Stimulated activated naive CD4-positive, alpha-beta T cell treated with Interleukin-2 at 50 U/mL for 16 hours (primary cell): ENCODE results near the gene TRIM9.
"Not testable (repeated sequence)": the region's sequence is repeated elsewhere in the genome, so short reads cannot be mapped to it uniquely, and the experiment has no call there.

Experiments used
- DNase-seq: peaks from one replicate; lab custom pipeline; 2025; lab: John Stamatoyannopoulos, UW

Gene TRIM9

DNA sequence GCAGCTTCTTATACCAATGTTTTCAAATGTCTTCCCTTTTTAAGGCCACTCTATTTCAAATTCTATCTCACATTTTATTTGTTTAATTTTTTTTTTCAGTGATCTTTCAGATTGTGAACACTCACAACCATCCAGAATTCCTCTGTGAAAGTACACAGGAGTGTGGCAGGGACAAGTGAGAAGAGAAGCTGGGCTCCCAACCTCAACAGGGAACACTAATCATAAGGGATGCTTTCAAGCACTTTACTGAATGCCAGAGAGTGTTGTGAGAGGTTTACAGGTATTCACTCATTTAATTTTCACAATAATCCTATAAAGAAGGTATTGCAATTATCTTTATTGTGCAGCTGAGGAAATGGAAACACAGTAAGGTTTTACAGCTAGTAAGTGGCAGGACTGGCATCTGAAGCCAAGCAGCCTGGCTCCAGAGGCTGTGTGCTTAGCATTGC, 90.5 kb downstream of the TRIM9 start:
- DNase-seq: no peak

DNA sequence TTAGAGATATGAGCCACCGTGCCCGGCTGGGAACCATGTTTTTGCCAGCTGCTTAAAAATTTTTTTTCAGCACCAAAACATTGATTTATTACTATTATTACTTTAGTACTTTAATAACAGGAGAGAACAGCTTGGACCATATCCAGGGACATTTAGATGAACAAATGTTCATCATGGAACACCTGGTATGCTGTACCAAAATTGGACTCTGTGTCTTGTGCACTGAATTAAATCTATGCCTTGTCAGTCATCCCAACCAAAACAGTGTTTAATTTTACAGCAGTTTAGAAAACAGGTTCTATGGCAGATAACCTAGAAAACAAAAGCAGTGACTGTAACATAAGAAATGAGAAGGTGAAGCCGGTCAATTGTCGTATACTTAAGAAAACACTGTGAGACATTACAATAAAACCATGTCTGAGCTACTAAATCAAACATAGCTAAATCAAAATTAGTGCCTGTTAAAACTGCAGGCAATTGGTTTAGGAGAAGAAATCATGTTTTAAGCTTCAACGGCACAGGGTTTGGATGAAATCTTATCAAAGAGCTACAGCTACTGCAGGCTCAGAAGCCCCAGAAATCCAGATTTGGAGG, 92.4 kb downstream of the TRIM9 start:
- no peak for DNase-seq

DNA sequence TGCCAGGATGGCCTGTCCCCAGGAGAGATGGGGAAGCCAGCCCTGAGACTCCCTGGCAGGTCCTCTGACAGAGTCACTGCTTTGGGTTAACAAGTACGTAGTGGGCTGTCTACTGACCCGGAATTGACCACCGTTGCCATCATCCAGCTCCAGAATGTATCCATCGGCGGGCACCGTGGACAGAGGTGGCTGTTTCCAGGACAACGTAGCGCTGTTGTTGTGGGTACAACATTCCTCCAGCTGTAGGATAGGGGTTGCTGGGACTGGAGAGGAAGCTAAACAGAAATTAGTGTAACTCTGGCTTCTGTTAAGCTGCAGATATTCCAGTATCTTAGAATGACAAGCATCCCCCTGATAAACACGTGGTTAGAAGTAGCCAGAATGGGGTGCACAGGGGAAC, 94.3 kb downstream of the TRIM9 start:
- no peak for DNase-seq

DNA sequence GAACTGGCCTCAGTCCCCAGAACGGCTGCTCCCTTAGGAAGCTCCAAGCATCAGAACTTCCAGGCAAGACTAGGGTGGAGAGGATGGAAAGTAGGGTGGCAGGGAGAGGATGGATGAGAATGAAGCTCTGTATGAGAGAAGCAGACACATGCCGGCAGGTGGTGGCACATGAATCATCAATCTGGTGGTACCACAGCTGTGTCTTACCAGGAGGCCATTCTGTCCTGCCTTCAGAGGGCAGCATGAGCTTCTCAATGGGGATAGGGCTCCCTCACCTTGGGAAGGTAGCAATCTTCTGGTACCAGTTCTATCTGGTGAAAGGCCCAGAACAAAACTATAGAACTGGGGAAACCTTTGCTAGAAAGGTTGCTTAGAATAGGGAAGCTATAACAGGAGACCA, 95.2 kb downstream of the TRIM9 start:
- no peak for DNase-seq

DNA sequence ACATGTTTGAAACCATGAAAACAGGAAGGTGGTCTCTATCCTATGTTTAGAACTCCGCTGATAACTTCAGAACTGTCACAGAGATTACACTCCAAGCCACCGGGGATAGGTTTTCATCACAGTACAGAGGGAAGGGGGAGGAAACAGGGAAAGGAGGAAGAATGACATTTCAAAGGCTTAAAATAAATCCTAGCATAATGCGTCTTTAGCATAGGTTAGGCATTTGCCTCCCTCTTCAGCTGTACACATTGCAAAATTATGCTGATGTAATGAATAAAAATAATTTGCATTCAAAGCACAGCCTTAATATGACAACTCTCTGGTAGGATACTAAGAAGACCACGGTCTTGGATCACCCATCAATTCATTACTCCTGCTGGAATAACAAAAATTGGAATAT, 96.3 kb downstream of the TRIM9 start:
- no peak for DNase-seq

DNA sequence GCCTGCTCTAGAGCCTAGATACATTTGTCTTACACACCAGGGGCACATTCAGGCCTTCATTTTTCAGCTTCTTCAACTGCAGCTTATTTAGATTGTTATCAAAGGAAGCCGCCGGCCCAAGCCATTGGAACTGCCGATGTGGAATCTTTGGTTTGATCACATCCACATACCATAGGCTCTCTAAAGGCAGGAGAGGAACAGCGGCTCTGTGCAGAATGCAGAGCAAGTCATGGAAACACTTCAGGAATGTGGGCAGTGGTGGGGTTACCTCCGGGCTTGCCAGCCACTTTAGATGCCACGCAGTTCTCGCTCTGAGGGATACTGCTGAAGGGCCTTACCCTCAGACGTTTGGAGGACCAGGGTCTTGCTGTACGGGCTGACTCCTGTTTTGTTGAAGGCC, 97.2 kb downstream of the TRIM9 start:
- DNase-seq: no peak

DNA sequence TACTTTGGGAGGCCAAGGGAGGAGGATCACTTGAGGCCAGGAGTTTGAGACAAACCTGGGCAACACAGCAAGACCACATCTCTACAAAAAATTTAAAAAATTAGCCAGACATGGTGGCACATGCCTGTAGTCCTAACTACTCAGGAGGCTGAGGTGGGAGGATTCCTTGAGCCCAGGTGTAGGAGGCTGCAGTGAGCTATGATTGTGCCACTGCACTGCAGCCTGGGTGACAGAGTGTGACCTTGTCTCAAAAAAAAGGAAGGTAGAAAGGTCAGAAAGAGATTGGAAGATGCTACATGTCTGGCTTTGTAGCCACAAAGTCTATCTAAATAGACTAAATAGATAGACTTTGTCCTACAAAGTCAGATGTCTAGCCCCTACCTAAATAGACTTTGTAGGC, 100.7 kb downstream of the TRIM9 start:
- DNase-seq: not testable (repeated sequence)

DNA sequence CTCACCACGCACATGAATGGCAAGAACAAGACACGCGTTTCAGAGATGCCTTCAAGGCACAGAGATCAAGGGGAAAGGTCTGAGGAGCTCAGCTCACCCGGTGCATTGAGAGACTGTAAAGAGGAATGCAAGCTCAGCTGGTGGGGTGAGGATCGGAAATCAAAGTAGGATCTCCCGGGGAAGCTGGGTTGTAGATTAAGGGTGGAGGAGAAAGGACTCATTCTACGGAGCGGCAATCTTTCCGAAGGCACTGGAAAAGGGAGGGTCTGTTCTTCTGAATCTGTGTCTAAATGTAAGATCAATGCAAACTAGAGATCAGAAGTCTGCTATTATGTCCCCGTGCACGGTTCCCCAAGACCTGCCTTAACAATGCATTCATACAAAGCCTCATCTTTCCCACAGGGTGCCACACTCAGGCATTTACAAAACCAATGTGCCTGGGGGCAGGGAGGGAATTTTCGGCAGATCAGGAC, 109.0 kb downstream of the TRIM9 start:
- no peak for DNase-seq

DNA sequence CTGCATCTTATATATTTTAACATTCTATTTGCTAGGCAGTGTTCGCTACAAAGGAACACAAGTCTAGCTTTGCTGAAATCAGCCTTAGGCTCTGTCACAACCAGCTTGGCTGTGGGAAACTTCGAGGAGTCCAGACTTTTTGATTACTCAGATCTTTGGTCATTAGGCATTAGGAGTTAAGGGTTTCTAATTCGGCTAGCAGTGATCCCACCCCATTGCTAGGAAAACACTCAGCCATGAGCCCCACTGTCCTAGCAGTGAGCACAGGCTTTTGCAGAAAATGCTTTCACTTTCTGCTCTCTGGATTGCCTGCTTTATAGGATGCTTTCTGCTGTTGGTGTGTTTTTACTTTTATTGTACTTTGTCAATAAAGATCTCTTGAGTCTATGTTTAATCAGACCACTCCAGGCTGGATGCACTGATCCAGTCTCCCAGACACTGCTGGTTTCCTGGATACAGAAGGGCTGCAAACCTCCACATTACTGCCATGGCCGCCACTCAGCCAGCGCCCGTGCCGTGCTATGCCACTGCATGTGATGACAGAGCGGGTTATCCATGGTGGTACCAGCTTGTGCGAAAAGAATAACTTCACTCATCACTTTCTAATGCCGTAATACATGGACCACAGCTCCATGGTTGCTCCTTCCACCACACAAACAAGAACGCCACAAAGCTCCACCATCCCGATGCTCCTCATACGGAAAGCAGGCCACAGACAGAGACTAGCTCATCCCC, 109.6 kb downstream of the TRIM9 start:
- DNase-seq: no peak

DNA sequence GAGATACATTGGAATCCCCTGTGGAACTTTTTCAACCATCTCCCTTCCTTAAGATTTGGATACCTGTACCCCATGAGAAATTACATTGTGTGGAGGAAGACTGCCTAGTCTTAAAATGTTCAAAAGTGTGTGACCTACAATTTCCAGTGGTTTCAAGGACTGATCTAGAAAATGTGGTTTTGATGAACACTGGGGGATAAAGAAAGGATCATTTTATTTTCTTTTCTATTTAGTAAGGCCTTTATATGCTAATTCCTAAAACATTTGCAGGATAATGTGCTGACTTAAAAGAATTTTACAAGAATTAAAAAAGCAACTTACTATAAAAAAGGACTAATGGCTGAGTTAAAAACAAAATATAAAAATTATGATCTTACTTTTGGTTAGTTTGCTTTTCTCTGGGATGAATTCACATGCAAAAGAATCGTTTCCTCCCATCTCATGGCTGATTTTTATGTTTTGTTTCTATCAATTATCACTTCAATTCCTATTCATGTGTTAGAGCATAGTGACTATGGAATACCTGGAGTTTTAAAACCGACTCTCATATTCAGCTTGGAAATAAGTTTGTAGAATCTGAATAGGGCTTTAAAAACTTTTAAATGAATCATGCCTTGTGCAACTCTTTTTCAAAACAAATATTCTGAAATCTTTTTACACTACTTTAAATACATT, 110.7 kb downstream of the TRIM9 start:
- no peak for DNase-seq

DNA sequence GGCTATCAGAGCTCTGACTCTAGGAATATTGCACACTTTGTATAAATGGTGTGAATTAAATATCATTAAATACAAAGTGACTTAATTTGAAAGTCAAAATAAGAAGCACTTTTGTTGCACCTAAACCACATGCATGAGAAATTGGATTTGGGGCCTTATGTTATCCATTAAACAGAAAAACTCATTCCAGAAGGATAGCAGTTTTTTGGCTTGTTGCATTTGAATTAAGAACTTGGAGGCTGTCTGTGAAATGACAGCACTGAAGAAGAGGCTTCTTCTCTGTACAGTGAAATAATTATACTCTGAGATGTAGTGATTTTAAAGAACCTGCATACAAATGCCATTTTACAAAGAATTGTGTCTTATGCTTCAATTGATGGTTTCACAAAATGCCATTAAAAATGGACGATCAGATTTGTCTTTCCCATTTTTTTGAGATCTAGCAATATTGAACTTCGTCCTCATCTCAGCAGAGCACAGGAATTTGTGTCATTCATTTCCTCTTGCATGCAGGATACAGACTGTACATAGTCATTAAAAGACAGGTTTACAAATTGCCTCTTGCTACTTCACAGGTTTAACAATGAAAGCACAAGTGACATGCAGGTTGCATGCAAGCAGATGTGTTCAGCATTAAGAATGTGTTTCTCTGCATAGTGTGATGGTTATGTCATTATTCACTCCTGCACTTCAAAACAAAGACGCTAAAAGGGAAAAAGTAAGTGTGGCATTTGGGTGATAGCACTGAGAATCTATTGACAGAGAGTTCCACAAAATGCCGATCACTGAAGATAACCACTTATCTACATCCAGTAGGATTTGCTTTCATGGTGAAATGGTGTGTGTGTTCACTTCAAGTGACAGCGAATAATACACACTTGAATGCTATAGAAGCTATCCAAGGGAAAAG, 114.7 kb downstream of the TRIM9 start:
- no peak for DNase-seq

DNA sequence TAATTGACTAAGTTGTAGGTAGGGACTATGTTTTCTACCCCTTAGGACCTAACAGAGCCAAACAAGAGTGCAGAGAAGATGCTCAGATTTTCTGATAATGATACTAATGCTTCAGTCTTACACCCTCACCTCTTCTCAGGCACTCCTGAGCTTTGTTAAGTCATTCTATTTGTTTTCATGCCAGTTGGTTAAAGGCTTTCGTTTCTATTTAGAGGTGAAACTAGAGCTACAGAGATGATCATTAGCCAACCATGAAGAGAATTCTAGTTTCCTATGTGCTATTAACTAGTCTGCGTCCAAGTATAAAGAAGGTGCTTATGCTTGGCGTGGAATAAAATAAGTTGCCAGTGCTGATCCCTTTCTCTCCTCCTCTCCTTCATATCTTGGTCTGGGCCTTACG, 116.0 kb downstream of the TRIM9 start:
- DNase-seq: no peak

DNA sequence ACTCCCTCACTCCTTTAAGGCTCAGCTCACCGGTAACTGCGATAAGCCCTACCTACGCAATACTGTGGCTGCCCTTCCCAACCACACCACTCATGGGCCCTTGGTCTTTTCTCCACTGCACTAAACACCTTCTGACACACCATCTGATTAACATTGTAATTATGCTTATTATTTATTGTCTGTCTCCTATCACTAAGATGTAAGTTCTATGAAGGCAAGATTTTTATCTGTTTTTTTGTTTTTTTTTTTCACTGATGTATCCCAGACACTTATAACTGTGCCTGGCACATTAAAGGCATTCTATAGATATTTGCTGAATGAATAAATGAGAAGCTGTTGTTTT, 116.4 kb downstream of the TRIM9 start:
- DNase-seq: no peak

DNA sequence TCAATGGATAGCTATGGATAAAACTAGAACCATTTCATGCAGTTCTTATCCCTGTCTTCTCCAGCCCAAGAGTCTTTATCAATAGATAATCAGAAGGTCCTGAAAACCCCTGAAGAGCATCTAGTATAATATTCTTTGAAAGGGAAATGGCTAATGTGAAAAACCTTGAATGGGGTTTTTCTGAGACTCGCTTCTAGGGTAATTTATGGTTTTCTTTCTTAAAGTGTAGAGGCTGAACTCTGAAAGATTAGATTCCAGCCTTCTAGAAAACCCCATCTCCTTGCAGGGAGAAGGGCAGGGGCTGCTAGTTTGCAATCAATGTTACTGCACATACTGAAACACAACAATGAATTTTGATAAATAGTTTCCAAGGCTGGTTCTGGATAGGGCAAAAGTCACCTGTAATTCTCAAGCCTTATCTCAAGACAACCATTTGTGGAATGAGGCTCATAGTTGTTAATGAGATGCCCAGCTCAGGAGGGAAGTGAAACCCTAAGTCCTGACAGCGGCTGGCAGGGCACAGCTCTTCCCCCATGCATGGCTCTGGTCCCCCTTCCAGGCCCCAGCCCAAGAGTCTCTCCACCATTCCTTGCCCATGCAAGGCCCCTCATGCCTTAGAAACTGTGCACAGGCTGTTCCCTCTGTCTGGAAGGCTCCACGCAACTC, 116.9 kb downstream of the TRIM9 start:
- no peak for DNase-seq

DNA sequence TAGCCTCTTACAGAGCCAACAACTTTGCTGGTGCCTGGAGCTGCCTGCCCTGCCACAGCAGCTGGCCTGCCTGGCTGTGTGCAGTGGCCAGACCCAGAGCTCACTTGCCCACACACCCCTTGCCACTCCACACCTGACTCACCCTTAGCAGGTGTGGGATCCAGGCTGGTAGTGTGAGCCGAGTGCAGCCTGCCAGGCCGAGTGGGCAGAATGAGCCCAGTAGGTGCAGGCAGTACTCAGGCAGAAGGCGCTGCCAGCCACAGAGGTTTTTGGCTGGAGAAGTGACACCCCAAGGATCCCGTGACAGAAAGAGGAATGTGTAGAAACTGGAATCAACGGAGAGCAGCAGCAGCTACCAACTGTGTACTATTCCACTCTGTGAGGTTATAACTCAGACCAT, 120.8 kb downstream of the TRIM9 start:
- DNase-seq: no peak

DNA sequence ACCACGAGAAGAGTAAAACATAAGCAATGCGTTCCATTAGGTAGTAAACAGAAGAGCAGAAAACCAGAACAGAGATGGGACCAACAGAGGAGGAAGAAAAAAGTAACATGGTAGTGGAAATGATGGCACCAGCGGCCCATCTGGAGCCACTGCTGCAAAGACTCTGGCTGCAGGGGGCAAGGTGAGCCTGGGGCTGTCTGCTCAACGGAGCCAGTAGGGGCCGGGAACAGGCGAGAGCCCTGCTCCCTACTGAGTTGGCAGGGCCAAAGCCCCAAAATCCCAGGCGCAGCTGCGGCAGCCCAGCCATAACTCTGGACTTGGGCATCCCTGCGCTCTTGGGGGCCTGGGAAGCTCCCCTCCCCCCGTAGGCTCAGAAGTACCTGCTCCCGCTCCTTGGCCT, 122.2 kb downstream of the TRIM9 start:
- no peak for DNase-seq

DNA sequence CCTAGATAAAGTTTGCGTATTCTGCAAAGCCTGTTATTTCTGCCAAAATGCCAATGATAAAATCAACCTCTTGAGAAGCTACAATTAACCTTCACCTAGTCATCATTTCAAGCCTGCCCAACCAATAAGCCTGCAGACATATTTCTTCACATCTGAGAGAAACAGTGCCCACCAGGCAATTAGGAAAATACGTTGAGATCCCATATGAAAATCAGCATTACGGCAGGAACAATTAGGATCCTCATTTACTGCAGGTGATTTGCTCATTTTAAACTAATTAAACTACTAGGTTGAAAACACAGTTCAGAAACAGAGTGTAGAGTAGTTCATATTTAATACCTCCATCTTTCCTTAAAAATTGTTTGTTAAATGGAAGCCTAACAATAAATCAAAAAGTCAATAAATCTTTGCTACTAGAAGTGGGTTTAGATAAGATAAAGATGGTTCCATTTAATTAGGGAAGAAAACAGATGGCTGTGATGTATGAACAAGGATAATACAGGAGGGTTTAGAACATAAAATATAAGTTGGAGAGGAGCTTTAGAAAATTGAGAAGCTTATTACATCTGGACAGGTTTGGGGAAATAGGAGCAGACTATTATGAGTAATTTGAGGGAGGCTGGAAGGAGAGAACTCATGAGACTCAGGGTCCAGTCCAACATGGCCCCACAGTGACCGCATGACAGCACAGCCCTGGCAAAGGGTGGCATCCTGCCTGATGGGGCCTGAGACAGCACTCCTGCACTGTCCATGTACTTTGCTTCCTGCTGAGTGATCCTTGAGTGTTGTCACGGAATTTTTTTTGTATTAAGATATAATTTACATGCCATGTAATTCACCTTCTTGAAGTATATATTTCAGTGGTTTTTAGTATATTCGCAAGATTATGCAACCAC, 123.8 kb downstream of the TRIM9 start:
- DNase-seq: no peak

DNA sequence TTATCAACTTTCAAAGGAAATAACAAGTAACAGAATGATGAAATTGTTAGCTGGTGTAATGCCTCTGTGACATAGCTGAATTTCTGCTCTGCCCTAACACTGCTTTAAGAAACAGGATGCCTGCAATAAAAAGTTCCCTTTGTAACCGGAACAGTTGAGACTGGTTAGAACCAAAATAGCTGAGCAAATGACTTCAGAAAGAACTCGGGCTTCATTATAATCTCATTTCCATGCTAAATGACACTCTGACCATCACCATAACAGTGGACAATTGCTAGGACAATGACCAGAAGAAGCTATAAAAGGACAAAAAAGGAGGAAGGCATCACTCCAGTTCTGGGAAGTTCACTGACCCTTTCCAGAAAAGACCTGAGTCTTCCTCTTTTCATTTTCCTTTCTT, 127.1 kb downstream of the TRIM9 start:
- DNase-seq: no peak

DNA sequence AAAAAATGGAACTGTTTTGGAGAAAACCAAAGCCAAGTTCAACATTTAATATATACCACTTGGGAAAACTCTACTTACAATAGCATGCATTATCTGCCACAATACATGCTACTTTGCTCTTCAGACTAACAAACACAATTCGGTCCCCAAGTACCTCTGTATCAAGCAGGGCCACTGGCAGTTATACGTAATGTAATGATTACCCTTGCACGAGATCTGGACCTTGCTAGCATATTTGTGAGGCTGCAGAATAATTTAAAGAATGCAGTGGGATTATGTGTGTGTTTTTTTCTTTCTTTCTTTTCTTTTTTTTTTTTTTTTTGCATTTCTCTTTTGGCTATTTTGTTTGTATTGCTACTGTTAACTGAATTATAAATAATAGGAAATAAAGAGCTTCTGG, 127.8 kb downstream of the TRIM9 start:
- DNase-seq: no peak

DNA sequence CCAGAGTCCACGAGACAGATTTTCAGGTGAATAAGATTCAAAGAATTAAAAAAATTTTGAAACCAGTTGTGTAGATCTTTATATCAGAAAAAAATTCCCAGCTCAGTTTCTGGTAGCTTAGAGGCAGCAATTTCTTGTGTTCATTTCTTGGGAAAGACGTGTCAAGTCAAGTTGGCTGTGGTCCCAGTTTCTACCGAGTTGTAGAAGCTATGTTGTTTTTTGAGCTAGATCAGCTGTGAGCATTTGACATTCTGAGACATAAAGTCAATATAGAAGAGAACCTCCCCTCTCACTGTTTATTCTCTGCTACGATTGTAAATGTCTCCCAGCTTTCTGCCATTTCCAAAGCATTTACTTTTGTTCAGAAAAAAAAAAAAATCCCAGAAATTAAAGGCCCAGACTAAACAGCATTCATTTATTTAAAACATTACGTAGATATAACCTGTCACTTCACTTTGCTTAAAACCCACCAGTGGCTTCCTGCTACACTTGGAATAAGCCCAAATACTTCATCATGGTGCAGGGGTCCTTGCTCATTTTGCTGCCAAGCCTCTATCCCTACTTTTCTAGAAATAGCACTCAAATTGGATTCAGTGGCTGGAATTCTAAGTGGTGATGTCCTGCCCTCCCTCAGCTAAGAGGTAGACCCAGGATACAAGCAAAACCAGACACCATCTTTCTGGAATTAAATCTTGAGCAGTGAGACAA, 130.1 kb downstream of the TRIM9 start:
- DNase-seq: no peak
